ENCODE data around the gene STRIP1.

Gene STRIP1

DNA sequence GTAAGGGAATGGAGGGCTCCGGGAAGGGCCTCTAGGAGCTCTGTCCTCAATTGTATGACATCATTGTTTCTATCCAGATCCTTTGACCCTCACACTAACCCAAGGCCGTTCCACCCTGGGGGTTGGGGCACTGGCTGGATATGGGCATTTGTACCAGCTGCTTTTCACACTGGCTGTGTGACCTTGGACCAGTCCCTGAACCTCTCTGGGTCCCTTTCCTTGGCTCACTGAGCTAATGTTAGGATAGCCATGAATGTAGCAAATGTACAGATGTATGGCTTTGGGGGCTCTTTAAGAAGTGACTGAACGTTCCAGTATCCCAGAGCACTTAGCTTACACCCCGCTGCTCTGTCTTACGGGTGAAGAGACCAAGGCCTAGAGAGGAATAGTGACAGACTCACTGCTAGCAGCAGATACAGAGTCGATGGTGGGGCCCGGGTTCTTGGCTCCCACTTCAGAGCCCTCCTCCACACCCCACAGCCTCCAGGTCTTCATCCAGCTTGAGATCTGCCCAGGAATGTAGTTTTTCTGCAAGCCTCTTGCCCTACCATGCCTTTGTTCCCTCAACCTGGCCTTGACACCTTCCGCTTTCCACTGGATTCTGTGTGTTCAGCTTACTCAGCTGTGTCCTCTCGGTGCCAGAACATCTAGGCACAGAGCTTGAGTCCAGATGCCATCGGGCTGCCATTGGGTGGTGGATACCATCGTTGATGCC is 63.2 kb downstream of the STRIP1 start:
- Mint-ChIP-seq H3K4me1 (ENCODE audit: low read depth) (no peaks in the 10 kb centered on the region), H3K4me3 (no peak overlapping the region), H3K36me3 (ENCODE audit: low read depth) (no peaks in the 10 kb centered on the region), H3K9me3 (no peaks in the 10 kb centered on the region), H3K27ac (no peak overlapping the region), H3K27me3 (ENCODE audit: low read depth) (peaks cover 28% of the 10 kb centered on the region)

DNA sequence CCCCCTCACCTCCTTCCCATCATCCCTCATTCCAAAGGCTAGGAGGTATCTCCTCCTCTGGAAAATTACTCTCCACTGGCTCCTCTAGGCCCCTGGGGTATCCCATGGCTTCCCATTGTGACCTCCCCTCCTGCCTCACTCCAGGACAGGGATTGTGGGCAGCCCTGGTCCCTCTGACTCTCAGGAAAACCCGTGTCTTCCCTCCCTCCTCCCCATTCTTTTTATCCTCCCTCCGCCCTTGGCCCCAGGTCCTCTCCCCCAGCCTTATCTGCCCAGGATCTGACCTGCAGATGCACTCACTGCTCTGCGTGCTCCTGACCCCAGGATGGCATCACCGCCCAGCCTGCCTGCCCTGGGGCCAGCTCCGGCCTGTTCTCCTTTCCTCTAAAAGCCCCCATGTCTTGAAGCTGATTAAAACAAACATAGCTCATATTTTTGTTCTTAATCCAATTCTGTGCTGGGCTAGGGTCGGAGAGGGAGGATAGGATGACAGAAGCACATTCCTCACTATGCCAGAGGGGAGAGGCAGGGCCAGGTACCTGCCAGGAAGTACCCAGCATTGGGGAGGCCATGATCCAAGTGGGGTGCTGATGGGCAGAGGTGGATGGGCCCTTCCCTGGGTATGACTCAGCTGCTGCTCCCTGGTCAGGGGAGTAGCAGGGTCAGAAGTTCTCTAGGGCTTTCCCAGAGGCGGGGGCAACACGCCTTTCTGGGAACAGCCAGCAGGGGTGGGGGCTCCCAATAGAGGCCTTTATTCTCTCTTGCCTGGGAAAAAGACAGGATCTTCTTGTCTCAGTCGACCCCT is 64.0 kb downstream of the STRIP1 start:
- H3K9me3 Mint-ChIP-seq = no peaks in the 10 kb centered on the region
- no peak overlapping the region for H3K4me3 Mint-ChIP-seq
- H3K4me1 Mint-ChIP-seq (ENCODE audit: low read depth) = no peaks in the 10 kb centered on the region
- H3K36me3 Mint-ChIP-seq (ENCODE audit: low read depth) = no peaks in the 10 kb centered on the region
- peaks cover 23% of the 10 kb centered on the region for H3K27me3 Mint-ChIP-seq (ENCODE audit: low read depth)
- H3K27ac Mint-ChIP-seq = no peak overlapping the region

DNA sequence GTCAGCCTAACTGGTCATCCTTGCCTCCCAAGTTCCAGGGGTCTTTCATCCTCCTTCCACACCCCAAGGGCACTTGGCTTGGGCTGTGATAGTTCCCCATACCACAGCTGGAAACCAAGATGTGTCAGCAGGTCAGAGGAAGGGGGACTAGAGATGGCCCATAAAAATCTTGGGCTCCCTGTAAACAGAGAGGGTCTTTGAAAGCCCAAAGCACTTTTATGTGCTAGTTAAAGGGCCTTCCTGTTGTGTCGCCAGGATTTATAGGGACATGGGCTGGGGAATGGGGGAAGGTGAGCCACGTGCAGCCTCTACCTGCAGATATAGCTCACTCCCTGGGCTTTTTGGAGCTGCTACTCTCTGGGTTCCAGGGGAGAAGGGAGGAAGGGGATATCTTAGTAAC is 65.9 kb downstream of the STRIP1 start:
- H3K36me3 Mint-ChIP-seq (ENCODE audit: low read depth) = no peaks in the 10 kb centered on the region
- no peak overlapping the region for H3K27ac Mint-ChIP-seq
- no peaks in the 10 kb centered on the region for H3K9me3 Mint-ChIP-seq
- H3K27me3 Mint-ChIP-seq (ENCODE audit: low read depth) = peaks cover 16% of the 10 kb centered on the region
- H3K4me1 Mint-ChIP-seq (ENCODE audit: low read depth) = no peaks in the 10 kb centered on the region
- no peak overlapping the region for H3K4me3 Mint-ChIP-seq

DNA sequence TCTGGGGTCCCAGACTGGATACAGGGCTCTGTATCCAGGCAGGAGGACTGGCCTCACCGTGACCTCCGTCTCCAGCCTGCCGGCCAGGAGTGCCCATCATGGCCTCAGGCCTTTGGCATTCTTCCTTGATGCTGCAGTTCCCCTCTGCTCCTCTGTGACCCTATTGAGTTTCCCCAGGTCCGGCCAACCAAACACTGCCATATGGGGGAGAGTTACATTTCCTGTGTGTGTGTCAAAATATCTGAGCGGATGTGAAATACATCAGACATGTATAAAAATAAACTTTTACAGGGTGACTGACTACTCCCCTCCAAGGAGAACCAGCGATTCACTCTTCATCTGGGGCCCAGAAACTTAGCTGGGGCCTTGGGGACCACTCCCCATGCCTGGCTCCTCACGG is 67.7 kb downstream of the STRIP1 start:
- no peak overlapping the region for H3K27ac Mint-ChIP-seq
- no peaks in the 10 kb centered on the region for H3K4me1 Mint-ChIP-seq (ENCODE audit: low read depth)
- H3K27me3 Mint-ChIP-seq (ENCODE audit: low read depth) = peaks cover 11% of the 10 kb centered on the region
- no peaks in the 10 kb centered on the region for H3K9me3 Mint-ChIP-seq
- H3K36me3 Mint-ChIP-seq (ENCODE audit: low read depth) = no peaks in the 10 kb centered on the region
- H3K4me3 Mint-ChIP-seq = no peak overlapping the region
